Occipital lobe (tissue), 2 donors: ENCODE measurements around the gene KIAA1671. TPM values are rescaled to one million over a fixed set of nuclear protein-coding genes. Genes with fewer than 3 reads are reported as not detected.

Experiments used
- DNase-seq: peaks from one replicate; lab custom pipeline; 2025; lab: John Stamatoyannopoulos, UW
- total RNA-seq: library from RNA; depleted of rRNA; stranded (reverse); fragments of >200 nt; gene quantifications from one replicate; pipeline ENCODE4 v1.2.3, GENCODE V29; 2014

KIAA1671 gene
- total RNA-seq, 1 donor from 2014 or later, result 5.0 TPM

DNA sequence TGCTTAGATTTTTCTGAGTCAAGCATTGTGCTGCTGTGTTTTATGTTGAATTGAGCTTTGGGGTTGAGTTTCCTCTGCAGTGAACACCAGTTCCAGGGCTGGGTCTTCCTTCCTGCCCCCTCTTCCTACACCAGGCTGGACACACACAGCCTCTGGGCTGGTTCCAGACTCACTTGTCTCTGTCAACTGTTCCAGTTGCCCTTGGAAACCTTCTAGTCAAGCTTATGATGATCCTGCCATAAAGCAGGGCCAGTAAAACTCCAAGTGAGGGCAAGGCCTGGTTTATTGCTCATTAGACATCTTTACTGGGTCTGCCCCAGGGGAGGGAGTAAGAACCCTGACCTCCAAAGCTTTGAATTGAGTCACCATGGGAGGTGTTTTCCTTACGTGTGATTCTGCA is 61.1 kb downstream of the KIAA1671 start:
- no peak for DNase-seq

DNA sequence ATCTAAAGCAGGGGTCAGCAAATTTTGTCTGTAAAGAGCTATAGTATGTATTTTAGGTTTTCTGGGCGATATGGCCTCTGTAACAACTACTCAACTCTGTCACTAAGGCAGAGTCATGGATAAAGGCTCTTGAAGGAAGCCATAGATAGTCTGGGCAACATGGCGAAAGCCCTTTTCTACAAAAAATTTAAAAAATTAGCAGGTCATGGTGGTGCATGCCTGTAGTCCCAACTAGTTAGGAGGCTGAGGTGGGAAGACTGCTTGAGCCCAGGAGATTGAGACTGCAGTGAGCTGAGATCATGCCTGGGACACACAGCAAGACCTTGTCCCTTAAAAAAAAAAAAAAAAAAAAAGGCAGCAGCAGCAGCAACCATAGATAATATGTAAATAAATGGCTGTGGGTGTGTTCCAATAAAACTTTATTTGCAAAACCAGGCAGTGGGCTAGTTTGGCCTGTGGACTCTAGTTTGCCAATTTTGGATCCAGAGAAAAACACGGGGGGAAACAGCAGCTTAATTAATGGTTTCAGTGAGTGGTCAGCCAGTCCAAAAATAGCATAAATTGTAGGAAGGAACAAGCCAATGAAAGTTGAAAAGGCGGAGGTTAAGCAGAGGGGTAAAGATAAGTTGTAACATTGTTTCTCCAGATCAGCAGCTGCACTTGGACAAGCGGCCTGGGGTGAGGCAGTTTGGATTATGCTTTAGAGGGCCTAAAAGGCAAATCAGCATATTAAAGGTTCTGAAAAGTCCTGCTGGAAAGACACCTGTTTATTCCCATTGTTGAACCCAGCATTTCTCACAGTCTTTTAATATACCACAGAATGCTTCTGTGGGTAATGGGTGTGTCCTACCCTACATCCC is 62.6 kb downstream of the KIAA1671 start:
- no peak for DNase-seq

- no peak for DNase-seq
These were observed 63.8 kb downstream of the KIAA1671 start for GRCh38 chr22:25016311-25016710.

- DNase-seq, result no peak
These were observed 65.5 kb downstream of the KIAA1671 start for GRCh38 chr22:25018009-25018408.

GRCh38 chr22:25019427-25020184 is 67.1 kb downstream of the KIAA1671 start:
- DNase-seq, result no peak

DNA sequence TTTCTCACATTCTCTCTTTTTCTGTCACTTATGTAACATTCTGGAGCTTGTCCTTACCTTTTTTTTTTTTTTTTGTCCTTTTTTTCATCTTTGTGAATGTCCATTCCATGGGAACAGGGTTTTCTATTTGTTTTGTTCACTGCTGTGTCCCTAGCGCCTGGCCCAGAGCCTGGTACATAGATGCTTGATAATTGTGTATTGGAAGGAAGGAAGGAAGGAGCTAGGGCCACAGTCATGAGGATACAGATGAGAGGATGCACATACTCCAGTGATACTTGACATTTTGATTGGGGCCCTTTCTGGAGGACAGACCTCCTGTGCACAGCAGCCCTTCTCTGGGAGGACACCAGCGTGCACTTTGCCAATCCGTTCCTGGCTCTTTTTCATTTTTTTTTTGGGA is 68.9 kb downstream of the KIAA1671 start:
- DNase-seq, result no peak

DNA sequence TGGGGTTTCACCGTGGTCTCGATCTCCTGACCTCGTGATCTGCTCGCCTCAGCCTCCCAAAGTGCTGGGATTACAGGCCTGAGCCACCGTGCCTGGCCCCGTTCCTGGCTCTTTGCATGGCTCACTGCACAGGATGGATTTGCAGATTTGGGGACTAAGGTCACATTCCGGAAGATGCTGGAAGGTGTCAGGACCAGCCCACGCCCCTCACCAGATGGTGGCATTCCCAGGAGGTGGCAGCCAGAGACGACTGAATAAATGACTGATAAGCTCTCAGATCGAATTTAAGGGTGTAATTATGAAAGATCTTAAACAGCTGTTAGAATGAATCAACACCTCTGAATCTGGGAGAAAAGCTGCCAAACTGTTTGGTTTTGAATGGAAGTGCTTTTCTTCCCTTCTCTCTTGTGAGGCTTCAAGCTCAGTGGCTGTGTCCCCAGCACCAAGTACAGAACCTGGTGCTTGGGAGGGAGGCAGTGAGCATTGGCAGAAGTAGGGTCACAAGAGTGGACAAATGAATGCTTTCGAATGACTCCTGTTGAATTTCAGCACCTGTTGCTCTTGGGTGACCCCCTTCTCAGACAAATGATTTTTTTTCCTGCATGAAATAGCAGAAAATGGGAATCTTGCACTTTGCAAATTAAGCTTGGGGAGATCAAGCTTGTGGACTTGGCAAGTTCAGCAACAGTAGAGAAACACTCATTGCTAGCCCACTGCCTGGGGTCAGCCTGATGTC is 69.6 kb downstream of the KIAA1671 start:
- no peak for DNase-seq

DNA sequence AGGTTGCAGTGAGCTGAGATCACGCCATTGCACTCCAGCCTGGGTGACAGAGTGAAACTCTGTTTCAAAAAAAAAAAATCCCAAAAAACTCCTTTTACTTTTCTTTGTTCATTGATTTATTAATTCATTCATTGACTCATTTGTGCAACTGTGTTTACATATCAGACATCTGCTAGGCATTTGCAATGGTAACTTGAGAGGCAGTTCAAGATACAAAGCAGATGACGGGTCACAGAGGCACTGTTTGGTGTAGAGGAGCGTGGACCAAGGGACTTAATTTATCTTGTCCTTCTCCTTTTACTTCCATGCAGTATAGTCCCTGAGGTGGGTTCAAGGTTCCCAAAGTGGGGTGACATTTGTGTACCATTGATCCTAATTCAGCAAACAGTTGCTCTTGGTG is 71.4 kb downstream of the KIAA1671 start:
- no peak for DNase-seq

DNA sequence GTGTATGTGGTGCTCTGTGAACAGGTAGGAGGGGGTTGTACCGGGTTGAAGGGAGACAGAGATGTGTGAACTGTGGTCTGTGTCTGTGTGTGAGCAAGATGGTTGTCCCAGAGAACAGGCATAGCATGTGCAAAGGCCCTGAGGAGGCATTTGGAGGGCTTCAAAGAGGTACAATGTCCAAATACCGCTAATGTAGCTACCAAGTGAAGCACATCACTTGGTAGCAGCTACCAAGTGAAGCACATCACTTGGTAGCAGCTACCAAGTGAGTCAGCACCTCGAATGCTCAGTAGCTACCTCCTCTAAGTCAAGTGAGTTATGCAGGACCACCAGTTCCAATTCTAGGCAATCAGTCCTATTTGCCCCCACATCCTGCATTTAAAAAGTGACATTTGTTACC is 72.4 kb downstream of the KIAA1671 start:
- DNase-seq, result no peak

DNA sequence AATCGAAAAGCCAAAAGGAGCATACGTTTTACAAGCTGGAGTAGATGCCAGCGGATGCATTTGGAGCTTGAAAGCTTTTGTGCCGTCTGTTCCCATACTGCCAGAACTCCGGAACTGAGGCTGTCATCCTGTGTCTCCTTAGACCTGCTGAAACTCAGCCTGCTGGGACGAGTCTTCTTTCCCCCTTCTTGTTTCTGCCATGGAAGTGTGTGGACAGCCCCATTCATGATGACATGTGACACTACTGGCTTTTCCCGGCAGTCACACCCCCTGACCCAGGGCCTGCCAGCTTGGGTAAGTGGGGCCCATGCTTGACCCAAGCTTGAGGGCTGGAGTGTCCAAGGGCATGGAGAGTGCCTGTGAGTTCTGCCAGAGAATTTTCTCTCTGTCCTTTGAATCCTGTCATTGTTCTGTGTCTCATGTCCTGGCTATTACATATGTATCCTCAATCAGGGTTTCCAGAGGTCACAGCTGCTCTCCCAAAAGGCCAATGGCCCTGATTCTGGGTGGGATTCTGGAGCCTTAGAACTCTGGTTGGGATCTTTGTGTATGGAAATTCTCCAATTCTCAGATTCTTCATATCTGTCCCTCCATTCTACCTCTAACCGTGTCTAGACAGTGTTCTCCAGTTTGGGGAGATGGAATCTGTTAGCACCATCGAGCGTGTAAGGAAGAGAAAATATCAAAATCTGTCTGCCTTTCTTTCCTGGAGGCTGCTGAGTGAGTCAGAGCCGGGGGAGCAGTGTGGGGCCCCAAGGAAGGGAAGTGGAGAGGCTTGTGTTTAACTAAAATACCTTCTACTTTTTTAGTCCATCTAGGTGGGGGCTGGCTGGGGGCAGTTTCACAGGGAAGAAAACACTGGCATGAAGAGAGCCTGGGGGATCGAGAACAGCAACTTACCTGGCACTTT is 73.2 kb downstream of the KIAA1671 start:
- no peak for DNase-seq

DNA sequence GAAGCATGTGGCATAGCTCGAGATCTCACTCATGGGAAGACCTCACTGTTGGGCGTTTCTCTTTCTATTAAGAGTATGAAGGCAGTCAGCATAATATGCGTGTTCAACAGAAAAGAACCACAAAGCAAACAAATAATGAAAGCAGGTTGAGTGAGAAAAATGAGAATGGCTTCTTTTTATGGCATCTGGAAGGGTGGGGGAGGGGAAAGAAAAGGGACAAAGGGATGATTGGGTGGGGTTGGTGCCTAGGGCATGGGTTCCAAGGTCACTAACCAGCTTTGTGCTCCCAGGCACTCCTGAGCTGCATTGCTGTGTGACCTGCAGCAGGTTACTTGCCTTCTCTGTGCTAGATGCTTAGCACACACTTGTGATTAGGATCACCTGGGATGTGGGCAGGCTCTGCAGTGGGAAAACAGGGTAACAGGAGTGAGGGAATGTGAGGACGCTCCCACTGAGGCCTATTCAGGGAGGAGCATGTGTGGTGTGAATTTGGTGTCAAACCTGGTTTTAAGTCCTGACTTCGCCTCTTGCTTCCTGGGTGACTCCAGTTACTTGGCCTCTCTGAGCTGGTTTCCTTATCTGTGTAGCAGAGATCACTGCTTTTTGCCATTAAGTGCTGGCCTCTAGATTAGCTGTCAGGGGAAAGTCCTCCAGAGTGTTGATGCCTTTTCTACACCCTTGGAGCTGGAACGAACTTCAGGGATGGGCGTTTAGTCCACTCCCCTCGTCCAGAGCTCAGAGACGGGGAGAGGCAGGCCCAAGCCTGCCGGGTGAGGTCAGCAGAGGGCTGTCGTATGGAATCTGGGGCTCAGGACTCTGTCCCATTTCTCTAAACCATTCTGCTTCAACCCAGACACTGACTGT is 74.8 kb downstream of the KIAA1671 start:
- no peak for DNase-seq

DNA sequence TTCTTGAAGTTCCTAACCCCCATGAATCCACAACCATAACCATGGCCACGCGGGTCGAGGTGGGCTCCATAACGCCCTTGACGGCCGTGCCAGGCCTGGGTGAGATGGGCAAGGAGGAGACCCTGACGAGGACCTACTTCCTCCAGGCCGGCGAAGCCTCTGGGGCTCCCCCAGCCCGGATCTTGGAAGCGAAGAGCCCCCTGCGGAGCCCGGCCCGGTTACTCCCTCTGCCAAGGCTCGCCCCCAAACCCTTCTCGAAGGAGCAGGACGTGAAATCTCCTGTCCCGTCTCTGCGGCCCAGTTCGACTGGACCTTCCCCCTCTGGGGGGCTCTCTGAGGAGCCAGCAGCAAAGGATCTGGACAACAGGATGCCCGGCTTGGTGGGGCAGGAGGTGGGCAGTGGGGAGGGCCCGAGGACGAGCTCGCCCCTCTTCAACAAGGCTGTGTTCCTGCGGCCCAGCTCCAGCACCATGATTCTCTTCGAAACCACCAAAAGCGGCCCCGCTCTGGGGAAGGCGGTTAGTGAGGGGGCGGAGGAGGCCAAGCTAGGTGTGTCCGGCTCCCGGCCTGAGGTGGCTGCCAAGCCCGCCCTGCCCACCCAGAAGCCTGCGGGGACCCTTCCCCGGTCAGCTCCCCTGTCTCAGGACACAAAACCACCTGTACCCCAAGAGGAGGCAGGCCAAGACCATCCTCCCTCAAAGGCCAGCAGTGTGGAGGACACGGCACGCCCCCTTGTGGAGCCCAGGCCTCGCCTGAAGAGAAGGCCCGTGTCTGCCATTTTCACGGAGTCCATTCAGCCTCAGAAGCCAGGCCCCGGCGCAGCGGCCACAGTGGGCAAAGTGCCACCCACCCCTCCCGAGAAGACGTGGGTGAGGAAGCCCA is 75.7 kb downstream of the KIAA1671 start:
- DNase-seq, result no peak

- no peak for DNase-seq
These were observed 76.3 kb downstream of the KIAA1671 start for GRCh38 chr22:25028841-25029141.

DNA sequence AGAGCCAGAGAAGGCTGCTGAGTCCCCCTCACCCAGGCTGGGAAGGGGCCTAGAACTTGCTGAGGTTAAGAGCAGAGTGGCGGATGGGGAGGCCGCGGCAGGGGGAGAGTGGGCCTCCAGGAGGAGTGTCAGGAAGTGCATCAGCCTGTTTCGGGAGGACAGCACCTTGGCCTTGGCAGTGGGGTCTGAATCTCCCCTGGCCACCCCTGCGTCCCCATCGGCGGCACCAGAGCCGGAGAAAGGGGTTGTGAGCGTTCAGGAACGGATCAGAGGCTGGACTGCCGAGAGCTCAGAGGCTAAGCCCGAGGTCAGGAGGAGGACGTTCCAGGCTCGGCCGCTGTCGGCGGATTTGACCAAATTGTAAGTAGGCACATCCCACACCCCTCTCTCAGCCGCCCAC is 76.7 kb downstream of the KIAA1671 start:
- no peak for DNase-seq

GRCh38 chr22:25030636-25031035 is 78.1 kb downstream of the KIAA1671 start:
- no peak for DNase-seq

- DNase-seq, result no peak
These were observed 79.5 kb downstream of the KIAA1671 start for GRCh38 chr22:25032066-25032465.

DNA sequence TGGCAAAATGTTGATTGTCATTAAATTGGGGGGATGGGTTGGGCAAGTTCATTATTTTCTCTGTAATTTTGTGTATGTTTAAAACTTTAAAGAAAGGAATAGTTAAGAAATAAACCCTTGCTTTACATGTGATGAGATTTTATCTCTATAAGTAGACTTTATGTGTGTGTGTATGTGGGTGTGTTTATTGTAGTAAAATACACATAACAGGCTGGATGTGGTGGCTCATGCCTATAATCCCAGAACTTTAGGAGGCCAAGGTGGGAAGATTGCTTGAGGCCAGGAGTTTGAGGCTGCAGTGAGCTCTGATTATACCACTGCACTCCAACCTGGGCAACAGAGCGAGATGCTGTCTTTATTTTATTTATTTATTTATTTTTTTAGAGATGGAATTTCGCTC is 83.2 kb downstream of the KIAA1671 start:
- no peak for DNase-seq

GRCh38 chr22:25038239-25038638 is 85.7 kb downstream of the KIAA1671 start:
- DNase-seq, result no peak

DNA sequence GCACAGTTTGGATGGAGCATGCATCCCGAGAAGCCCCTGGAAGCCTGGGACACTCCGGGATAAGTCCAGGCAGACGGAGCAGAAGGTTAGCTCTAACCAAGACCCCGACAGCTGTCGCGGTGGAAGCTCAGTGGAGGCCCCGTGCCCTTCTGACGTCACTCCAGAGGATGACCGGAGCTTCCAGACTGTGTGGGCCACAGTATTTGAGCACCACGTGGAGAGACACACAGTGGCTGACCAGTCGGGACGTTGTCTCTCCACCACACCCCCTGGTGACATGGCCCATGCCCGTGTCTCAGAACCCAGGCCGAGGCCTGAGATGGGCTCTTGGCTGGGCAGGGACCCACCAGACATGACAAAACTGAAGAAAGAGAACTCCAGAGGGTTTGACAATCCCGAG is 86.3 kb downstream of the KIAA1671 start:
- DNase-seq, result no peak
